GM12864 (cell line): ENCODE results near the gene AOAH.

Experiments used
- DNase-seq: peaks from one replicate; pipeline ENCODE4 v3.0.0-alpha.2; 2011; ENCODE audit warnings: low read depth
- H3K4me3 ChIP-seq: 2 replicates; pipeline ENCODE4 v1.5.1; 2011; ENCODE audit warnings: mild to moderate bottlenecking, low read depth, low read length, control low read depth
- CTCF ChIP-seq: IDR thresholded peaks from 2 replicates; pipeline ENCODE4 v1.5.1; 2011; ENCODE audit warnings: low read depth, mild to moderate bottlenecking, moderate library complexity, low read length, control low read depth, inconsistent platforms; ENCODE audit errors: missing control alignments

Gene AOAH

GRCh38 chr7:36749282-36749960 lies 25.1 kb upstream of the AOAH start:
- DNase-seq, result no peak
- TF ChIP-seq CTCF, result no peak
- H3K4me3 ChIP-seq, result no peak overlapping the region

- no peak overlapping the region for H3K4me3 ChIP-seq
- no peak for DNase-seq
Measured at GRCh38 chr7:36748017-36748487, 23.8 kb upstream of the AOAH start.

GRCh38 chr7:36747280-36748016 lies 23.2 kb upstream of the AOAH start:
- H3K4me3 ChIP-seq, result no peak overlapping the region
- no peak for TF ChIP-seq CTCF
- DNase-seq, result no peak

More at GRCh38 chr7:36748017-36748487, 23.8 kb upstream of the AOAH start:
- TF ChIP-seq CTCF, result no peak

- DNase-seq, result no peak
- no peak overlapping the region for H3K4me3 ChIP-seq
- no peak for TF ChIP-seq CTCF
Measured at GRCh38 chr7:36746347-36746746, 22.1 kb upstream of the AOAH start.

- DNase-seq, result peak; percentile 37
- TF ChIP-seq CTCF, result no peak
- H3K4me3 ChIP-seq, result no peak overlapping the region
Measured at GRCh38 chr7:36742911-36743775, 18.8 kb upstream of the AOAH start.

GRCh38 chr7:36741866-36742265 lies 17.6 kb upstream of the AOAH start:
- no peak for DNase-seq
- H3K4me3 ChIP-seq, result no peak overlapping the region
- no peak for TF ChIP-seq CTCF
